HK-2 (cell line): Measurements from ENCODE around the gene NACA.
"Not testable (repeated sequence)": the region's sequence is repeated elsewhere in the genome, so short reads cannot be mapped to it uniquely, and the experiment has no call there.

Experiments used
- DNase-seq: peaks from one replicate; pipeline ENCODE4 v3.0.0-alpha.2; 2018; ENCODE audit not compliant: unreplicated experiment

NACA gene

DNA sequence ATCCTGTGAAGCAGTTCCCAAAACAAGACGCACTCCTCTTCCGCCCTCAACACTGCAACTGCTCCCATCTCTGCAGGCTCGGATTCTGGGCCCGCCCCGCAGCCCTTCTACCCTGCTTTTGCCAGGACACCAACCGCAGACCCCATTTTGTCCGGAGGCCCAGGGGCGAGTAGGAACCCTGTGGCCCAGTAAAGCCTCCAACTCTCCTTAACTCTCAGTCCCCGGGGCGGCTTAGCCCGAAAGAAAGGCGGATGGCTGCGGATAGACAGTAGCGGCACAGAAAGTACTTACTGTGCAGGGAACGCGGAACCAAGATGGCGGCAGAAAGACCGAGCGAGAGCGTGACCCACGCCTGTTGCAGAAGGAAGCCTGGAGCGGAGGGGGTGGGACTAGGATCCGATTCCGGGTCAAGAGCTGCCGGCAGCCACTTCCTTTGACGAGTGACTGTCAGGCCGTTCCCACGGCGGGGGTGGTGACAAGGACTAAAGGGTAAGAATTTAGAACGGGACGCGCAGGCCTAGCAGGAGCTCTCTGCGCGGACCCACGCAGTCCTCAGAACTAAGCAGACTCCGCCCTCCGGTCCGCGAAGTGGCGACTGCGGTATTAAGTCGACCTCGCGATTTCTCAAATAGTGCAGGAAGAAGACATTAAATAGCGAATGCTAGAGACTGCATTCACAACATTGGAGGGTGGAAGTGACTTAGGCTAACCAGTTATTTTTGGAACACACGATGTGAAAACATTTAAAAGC, at the start of gene NACA:
NACA (minus strand) TSS at position 328 of the 751 bp plus-strand sequence. CDS start 778 bp downstream, outside the sequence.
- peak; percentile 97 for DNase-seq

DNA sequence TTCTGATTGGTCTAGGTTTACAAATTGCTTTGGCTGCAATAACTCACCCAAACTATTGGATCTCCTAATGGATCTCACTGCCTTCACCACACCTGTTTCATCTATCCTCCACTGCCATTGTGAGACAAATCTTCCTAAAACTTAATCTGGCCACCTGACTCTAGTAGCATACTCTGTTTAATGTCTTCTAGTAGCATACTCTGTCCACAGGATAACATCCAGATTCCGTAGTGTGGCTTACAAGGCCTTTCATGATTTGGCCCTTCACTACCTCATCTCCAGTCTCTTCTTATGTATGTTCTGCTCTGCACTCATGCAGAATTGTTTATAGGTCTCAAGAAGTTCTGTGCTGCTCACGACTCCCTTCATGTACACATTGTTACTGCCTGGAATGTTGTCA, 48.0 kb upstream of the NACA start:
- DNase-seq: no peak

DNA sequence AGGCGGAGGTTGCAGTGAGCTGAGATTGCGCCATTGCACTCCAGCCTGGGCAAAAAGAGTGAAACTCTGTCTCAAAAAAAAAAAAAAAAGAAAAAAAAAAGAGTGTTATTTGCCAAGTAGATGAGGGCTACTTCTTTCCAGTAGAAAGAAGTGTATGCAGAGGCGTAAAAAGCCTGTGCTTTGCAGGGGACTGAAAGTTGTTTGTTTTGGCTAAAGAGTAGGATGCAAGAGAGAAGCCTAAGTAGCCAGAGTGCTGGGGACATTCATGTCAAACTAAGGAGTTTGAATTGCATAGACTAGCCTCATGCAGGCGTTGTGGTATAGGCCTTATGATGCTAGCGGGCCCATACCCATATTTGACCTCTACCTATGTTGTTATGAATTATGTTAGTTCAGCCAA, 47.5 kb upstream of the NACA start:
- DNase-seq: no peak

DNA sequence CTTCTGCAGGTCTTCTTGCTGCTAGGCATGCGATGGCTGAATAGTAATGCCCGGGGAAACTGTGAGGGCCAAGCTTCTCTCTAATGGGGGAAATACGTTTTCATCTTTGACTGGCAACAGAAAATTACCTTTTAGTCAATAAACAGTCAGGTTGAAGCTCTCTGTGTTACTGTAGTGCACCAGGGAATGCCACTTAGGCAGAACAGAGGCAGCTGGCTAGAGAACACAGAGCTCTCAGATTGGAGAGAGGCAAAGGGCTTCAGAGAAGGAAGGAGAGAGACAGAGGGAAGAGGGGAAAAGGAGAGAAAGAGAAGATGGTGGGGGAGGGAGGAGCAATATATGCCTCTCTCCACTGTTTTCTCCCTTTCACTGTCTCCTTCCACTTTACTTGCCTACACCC, 44.8 kb upstream of the NACA start:
- no peak for DNase-seq

DNA sequence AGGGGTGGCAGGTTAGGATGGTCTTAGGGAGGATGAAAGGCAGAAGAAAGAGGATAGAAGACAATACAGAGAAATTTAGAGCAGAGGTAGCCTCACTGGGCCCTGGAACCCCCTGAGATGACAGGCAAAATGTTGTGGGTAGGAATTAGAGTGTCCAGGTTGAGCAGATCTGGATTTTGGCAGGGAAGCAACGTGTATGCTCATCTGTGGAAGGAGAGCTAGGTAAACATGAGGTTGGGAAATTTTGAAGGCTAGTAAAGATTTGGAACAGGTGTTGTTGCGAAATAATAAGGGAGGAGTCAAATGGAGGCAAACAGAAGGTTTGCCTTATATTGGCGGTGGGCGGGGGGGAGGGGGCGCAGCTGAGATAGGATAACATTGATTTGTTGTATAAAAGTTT, 43.3 kb upstream of the NACA start:
- DNase-seq: no peak

DNA sequence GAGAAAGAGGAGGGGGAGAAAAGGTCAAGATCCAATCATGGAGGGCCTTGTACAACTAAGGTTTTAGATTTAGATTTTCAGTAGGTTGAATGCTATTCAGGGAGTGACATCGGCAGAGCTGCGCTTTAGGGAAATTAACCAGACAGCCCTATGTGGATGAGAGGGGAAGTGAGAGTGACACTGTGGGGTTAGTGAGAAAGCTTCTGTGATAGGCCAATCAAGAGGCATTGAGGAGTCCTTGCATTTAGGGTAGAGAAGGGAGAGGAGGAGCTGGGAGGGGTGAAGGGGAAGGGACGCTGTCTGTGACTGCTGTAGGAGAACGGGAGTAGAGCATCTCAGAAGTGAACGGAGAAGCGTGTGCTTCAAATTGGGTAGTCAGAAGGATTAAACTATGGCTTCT, 41.4 kb upstream of the NACA start:
- DNase-seq: no peak

DNA sequence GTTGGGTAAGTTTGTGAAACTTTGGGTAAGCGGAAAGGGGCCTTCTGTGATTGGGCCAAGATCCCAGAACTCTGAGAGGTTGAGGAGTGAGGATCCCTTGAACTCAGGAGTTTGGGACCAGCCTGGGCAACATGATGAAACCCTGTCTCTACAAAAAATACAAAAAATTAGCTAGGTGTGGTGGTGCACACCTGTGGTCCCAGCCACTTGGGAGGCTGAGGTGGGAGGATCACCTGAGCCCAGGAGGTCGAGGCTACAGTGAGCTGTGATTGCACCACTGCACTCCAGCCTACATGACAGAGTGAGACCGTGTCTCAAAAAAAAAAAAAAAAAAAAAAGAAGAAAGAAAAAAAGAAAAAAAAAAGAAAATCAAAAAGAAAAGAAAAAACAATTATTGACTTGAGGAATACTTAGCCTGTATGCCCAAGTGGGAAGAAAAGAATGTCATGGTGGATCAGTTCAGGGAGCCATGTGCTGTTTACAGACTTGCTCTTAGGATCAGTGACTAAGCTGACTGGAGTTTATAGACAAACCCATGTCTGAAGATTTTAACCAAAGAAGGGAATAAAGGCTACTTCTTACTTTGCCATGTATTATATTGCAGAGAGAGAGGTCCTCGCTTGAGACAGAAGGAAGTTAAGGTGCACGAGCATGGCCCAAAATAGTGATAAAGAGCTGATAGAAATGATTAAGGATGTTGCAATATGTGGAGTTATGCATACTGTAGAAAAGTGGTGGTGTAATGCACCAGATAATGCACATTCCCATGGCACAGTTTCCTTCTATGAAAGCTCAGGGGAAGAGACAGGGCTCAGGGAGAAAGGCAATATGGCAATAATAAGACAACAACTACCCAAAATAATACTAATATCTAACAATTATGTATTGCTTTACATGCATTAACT, 38.9 kb upstream of the NACA start:
- no peak for DNase-seq

DNA sequence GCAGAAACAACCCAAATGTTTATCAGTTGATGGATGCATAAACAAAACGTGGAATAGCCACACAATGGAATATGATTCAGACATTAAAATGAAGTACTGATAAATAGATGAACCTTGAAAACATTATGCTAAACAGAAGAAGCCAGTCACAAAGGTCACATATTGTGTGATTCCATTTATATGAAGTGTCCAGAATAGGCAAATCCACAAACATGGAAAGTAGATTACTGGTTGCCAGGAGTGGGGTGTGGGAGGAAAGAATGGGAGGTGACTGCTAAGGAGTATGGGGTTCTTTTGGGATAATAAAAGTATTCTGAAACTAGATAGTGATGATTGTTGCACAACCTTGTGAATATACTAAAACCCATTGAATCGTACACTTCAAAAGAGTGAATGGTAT, 36.7 kb upstream of the NACA start:
- DNase-seq: no peak

DNA sequence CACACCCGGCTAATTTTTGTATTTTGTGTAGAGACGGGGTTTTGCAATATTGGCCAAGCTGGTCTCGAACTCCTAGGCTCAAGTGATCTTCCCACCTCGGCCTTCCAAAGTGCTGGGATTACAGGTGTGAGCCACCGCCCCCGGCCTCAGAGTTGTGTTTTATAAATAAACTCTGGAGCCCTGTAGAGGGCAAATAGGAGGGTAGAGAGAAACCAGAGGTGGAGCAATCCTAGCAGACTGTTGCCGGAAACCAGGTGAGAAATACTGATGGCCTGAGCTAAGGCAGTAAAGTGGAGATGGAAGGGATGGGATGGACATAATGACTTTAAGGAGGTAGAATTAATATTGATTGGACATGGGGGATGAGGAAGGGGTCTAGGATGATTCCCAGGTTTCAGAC, 35.4 kb upstream of the NACA start:
- no peak for DNase-seq

DNA sequence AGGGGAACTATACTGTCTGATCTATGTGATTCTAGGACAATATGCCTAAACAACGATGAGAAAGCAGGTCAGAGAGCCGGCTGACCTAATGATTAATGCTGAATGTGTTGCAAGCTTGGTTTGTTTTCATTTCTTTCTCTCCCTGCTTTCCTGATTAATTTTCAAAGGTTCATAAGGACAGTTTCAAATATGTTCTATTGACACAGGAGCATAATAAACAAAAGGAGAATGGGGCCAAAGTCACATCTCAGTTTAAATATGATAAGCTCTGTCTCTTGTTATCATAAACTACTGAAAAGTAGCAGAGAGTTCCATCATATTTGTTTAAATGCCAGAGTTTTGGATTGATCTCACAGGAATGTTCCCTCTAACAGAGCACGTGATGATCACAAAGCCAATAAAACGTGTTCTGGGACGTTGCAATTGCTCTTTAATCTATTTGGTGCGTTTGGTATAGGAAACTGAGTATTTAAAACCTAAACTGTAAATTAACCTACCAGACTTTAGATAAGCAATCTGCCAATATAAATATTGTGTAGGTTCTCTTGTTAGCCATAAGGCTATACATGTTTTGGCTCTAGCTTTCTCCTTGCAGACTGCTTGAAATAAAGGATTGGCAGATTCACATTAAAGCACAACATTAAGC, 34.3 kb upstream of the NACA start:
- DNase-seq: no peak

DNA sequence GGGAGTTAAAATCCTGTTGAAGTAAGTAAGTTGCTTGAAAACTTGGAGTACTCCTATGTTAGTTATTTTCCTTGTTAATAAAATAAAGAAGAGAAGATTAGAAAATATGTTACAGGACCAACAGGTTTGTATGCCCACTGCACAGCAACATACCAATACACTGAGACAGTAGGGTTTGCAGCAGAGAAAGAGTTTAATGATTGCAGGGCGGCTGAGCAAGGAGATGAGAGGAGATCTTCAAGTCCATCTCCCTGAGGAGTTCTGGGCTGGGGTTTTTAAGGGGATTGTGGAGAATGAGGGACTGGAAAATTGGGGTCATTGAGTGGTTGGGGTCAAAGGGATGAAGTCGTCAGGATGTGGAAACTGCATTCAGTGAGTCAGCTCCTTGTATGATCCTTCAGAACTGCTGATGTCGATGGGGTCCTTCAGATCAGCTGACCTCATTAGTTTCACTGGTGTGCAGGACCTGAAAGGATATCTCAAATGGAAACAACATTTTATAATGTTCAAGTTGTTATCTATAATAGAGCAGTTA, 33.7 kb upstream of the NACA start:
- DNase-seq: no peak

DNA sequence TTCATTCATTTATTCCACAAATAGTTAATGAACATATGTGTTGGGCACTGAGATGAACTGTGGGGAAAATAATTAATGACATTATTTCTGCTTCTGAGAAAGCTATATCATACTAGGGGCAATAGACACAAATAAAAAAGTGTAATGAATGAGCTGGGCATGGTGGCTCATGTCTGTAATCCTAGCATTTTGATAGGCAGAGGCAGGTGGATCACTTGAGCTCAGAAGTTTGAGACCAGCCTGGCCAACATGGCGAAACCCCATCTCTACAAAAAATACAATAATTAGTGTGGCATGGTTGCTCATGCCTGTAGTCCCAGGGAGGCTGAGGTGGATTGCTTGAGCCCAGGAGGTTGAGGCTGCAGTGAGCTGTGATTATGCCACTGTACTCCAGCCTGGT, 32.9 kb upstream of the NACA start:
- DNase-seq: not testable (repeated sequence)

DNA sequence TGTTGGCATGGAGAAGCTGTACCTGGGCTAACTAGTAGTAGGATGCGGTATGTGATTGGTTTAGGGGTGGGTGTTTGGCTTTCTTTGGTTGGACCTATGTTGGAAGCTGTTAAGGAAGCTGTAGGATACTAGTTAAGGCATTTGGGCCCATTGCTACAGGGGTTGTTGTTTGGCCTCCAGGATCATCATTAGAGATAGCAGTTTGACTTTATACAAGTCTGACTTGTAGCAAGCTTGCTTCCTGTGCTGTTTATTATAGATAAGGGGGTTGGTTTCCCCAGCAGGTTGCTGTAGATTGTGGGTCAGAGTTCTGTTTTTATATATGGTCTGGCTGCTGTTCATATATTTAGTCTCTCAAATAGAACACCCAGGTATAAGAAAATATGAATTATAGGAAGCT, 28.5 kb upstream of the NACA start:
- DNase-seq: no peak

DNA sequence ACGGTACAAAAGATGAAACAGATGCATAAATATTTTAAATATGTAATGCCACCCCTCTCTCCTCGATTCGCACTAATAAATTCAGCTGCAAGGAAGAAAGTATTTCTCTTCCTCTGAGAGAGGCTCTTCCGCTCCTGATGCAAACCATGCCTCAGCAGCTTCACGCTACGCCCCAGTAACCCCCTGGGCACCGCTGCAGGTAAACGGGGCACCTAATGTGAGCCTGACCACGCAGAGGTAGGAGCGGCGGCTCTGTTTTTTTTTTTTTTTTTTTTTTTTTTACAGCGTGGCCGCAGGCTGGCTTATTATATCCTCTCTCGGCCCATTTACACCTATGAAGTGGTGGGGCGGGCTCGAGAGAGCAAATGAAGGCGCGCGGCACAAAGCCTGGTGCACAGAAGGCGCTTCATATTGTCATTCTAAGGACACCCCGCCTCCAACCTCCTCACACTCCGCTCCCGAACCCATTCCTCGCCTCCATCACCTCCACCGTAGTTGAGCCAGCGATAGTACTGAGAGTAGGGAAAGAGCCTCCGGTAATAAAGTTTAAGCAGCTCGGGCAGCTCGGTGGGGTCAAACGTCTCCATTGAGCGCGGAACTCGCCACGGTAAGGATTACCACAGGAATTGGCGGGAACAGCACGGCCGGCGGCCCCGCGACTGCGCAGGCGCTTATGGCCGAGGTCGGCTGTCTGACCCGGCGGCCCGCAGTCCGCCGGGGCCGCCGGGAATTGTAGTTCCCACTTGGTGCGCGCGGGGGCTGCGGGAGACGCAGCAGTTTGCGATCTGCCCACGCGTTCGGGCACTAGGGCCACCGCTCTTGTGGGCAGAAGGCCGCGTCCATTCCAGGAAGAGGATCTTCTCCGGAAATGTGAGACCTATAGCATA, 26.9 kb upstream of the NACA start, which contains the start of gene PRIM1:
PRIM1 (minus strand) TSS at position 612 of the 887 bp plus-strand sequence; CDS start at position 587, 25 bp downstream.
- DNase-seq: peak; percentile 88

DNA sequence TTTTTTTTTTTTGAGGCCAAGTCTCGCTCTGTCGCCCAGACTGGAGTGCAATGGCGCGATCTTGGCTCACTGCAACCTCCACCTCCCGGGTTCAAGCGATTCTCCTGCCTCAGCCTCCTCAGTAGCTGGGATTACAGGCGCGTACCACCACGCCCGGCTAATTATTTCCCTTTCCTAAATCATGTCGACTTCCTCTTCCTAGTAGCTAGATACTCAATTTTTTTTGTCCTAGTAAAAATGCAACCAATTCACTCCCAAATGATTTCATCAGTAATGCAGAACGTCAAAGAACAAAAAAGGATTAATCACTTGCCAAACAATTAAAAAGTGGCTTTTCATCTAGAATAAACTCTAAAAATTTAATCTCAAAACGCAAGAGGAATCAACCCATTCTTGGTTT, 25.5 kb upstream of the NACA start:
- DNase-seq: not testable (repeated sequence)

DNA sequence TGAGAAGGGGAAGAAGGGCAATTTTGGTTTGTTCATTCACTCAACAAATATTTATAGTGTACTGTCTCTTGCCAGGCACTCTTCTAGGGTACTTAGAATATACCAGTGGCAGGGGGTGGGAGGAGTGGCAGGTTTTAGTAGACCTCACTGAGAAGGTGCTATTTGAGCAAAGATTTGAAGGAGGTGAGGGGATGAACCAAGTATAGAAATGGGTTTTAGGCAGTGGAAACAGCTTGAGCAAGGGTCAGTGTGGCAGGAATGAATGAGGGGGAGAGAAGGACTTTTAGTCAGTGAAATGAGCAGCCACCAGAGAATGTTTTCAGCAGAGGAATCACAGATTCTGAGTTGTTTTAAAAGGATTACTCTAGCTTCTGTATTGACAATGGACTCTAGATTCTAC, 24.8 kb upstream of the NACA start:
- DNase-seq: no peak

DNA sequence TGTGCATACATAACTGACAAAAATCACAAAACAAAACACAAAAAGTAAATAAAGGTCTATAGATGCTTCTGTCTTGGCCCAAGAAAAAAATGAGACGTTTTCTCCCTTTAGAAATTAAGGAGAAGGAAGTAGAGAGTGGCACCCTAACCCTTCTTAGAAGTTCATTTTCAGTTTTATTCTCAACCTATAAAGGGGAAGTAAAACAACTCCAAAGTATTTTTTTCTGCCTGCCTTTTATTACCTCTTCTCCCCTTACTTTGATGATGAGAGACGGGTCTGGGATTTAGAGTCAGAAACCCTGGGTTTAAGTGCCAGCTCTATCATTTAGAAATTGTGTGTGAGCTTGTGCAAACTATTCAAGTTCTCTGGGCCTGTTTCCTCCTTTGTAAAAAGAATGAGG, 24.3 kb upstream of the NACA start:
- no peak for DNase-seq

DNA sequence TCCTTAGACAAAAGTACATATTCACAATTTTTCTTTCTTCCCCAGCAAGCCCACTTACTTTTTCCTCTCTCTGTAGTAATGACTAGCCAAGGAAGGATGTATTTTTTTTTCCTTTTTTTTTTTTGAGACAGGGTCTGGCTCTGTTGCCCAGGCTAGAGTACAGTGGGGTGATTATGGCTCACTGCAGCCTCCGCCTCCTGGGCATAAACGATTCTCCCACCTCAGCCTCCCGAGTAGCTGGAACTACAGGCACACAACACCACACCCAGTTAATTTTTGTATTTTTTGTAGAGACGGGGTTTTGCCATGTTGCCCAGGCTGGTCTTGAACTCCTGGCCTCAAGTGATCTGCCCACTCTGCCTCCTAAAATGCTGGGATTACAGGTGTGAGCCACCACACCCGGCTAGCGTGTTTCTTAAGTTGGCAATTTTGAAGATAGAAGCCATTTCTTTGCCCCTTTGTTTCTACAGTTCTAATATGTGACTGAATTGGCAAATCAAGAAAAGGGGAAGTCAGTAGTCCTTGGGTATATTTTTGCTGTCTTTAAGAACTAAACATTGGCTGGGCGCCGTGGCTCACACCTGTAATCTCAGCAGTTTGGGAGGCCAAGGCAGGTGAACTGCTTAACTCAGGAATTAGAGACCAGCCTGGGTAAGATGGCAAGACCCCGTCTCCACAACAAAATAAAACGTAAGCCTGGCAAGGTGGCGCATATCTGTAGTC, 3.2 kb upstream of the NACA start:
- no peak for DNase-seq

DNA sequence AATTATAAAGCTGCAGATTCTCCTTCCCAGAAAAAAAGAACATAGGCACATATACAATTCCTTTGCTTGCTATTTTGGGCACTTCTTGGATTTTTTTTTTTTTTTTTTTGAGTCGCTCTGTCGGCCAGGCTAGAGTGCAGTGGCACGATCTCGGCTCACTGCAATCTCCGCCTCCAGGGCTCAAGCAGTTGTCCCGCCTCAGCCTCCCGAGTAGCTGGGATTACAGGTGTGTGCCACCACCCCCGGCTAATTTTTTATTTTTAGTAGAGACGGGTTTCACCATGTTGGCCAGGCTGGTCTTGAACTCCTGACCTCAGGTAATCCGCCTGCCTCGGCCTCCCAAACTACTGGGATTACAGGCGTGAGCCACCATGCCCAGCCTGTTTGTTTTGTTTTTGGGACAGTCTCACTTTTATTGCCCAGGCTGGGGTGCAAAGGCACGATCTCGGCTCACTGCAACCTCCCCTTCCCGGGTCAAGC, 1.1 kb upstream of the NACA start:
- not testable (repeated sequence) for DNase-seq

DNA sequence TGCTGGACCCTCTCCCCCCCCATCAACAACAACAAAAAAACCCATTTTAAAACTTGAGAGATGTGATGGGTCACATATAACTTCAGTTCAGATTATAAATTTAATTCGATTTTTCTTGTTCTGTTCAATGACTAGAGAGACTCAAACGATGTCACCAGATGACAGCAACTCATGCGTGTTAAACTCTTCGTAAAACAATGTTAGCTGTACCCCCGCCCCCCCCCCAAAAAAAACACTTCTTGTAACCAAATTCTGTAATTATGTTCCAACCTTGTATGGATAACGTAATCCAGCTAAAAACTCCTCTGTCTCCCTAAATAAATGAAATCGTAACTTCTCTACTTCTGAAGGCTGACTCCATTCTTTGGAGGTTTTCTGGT, 614 bp upstream of the NACA start:
- DNase-seq: no peak

DNA sequence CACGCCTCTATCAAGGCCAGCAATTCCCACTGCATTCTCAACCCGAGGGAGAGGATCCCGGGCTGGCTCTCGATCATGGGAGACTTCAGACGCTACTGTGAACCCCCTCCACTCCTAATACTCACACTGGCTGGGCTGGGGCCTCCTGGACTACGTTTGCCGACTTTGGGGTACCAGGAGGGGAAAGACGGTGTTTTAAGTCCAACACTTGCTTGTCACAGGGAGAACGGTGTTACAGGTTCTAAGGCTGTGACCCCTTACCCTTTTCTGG, 463 bp downstream of the NACA start:
- no peak for DNase-seq
